Erythroblast (primary cell): ENCODE measurements around the gene JMJD4.

ENCODE experiments used
- GATA1 ChIP-seq: IDR thresholded peaks from 2 replicates; pipeline ENCODE4 v1.6.1; 2011; ENCODE audit warnings: low read depth, mild to moderate bottlenecking, control low read depth, low read length, moderate library complexity
- POLR2A ChIP-seq: IDR thresholded peaks from 2 replicates; pipeline ENCODE4 v1.6.1; 2011; ENCODE audit warnings: mild to moderate bottlenecking, low read length

- TF ChIP-seq POLR2A (no peak), GATA1 (no peak)
These were observed 41.2 kb upstream of the JMJD4 start for GRCh38 chr1:227776331-227776771.
